Gastrocnemius medialis (tissue), 4 donors: Measurements from ENCODE around the gene IGF1R.

Experiments used
- POLR2A ChIP-seq, 2 donors: fragments of 450-650 bp; IDR thresholded peaks; one replicate each; pipeline ENCODE4 v1.6.1; 2017; ENCODE audit warnings: antibody characterized with exemption in 2 of 2, mild to moderate bottlenecking in 2 of 2, moderate library complexity in 2 of 2
- TF ChIP-seq, protein P1 (sequence below), 5 experiments: fragments of 450-650 bp in 3 of 5; fragments of 200-600 bp in 2 of 5; sonication (generic) in 2 of 5; IDR thresholded peaks in 4 of 5; conservative IDR thresholded peaks in 1 of 5; 1 replicate in 4 of 5; 2 replicates in 1 of 5; pipeline ENCODE4 v1.5.1; 2016 to 2019; ENCODE audit warnings: antibody characterized with exemption in 5 of 5, mild to moderate bottlenecking in 3 of 5, moderate library complexity in 3 of 5

DNA sequence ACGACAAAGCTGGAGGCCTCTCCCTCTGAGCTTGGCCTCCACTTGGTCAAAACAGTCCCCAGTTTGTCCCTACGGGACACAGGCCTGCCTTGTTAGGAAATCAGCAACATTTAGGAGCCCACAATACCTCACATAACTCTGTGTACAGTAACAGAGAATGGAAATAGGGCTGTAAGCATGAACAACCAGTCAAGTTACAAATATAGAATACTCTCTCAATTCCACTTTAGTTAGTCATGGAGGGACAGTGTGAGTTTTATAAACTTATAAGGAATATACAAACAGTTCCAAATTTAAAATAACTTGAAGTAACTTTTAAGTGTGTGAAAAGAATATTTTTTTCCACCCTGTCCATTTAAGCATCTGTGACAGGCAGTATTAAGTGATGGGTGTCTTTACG, 229.8 kb downstream of the IGF1R start:
- TF ChIP-seq, protein P1, sequence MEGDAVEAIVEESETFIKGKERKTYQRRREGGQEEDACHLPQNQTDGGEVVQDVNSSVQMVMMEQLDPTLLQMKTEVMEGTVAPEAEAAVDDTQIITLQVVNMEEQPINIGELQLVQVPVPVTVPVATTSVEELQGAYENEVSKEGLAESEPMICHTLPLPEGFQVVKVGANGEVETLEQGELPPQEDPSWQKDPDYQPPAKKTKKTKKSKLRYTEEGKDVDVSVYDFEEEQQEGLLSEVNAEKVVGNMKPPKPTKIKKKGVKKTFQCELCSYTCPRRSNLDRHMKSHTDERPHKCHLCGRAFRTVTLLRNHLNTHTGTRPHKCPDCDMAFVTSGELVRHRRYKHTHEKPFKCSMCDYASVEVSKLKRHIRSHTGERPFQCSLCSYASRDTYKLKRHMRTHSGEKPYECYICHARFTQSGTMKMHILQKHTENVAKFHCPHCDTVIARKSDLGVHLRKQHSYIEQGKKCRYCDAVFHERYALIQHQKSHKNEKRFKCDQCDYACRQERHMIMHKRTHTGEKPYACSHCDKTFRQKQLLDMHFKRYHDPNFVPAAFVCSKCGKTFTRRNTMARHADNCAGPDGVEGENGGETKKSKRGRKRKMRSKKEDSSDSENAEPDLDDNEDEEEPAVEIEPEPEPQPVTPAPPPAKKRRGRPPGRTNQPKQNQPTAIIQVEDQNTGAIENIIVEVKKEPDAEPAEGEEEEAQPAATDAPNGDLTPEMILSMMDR (IDR thresholded peaks at IDR 0.05 in 4 of 5, conservative IDR thresholded peaks at IDR 0.05 in 1 of 5), result no peak
- no peak for TF ChIP-seq POLR2A (IDR thresholded peaks at IDR 0.05)
